NCI-H1930 (cell line): ENCODE results near the gene STC2.
"Not testable (repeated sequence)": the region's sequence is repeated elsewhere in the genome, so short reads cannot be mapped to it uniquely, and the experiment has no call there.

Experiments used
- DNase-seq, 2 experiments: peaks; one replicate each; lab custom pipeline; 2025; lab: John Stamatoyannopoulos, UW

STC2 gene

GRCh38 chr5:173327948-173328843, at the start of gene STC2:
Gene STC2 (minus strand): TSS chr5:173328414. CDS start chr5:173328193, 221 bp downstream.
- peak; percentile 89 for DNase-seq

- DNase-seq = no peak
These were observed 43.2 kb upstream of the STC2 start for GRCh38 chr5:173371400-173371799.

- DNase-seq = not testable (repeated sequence)
These were observed 35.2 kb upstream of the STC2 start for GRCh38 chr5:173363406-173363805.

GRCh38 chr5:173355561-173355960, 27.3 kb upstream of the STC2 start:
- DNase-seq = no peak

GRCh38 chr5:173354645-173355044, 26.4 kb upstream of the STC2 start:
- DNase-seq = no peak

GRCh38 chr5:173352366-173353349, 24.4 kb upstream of the STC2 start:
- no peak for DNase-seq

GRCh38 chr5:173342813-173343755, 14.9 kb upstream of the STC2 start:
- no peak for DNase-seq

GRCh38 chr5:173341961-173342430, 13.8 kb upstream of the STC2 start:
- DNase-seq = no peak

- no peak for DNase-seq
These were observed 12.8 kb upstream of the STC2 start for GRCh38 chr5:173340984-173341383.

- no peak for DNase-seq
These were observed 12.2 kb upstream of the STC2 start for GRCh38 chr5:173340451-173340850.

- DNase-seq = no peak
These were observed 11.1 kb upstream of the STC2 start for GRCh38 chr5:173339286-173339685.

- DNase-seq = no peak
These were observed 10.3 kb upstream of the STC2 start for GRCh38 chr5:173338380-173339015.

GRCh38 chr5:173334808-173335207, 6.6 kb upstream of the STC2 start:
- no peak for DNase-seq

- DNase-seq = no peak
These were observed 5.9 kb upstream of the STC2 start for GRCh38 chr5:173333925-173334661.

GRCh38 chr5:173331956-173332479, 3.8 kb upstream of the STC2 start:
- peak; percentile 23 to 81 for DNase-seq

GRCh38 chr5:173331287-173331686, 3.1 kb upstream of the STC2 start:
- DNase-seq = no peak

GRCh38 chr5:173330338-173331206, 2.4 kb upstream of the STC2 start:
- DNase-seq = no peak

- DNase-seq = peak; percentile 65 to 83
These were observed 1.5 kb upstream of the STC2 start for GRCh38 chr5:173329491-173330337.
